ENCODE data around the gene MYO7A. TPM values are rescaled to one million over a fixed set of nuclear protein-coding genes. Genes with fewer than 3 reads are reported as not detected.

MYO7A gene
- total and polyA plus RNA-seq, 2 donors (not counting 3 experiments of a cell fraction or from before 2014, with no cell fraction given): 1.3 to 3.6 TPM

- dilution Hi-C loops (cut with MboI; ENCODE audit: extremely low pct_ligation_motif_present, low sequenced_read_pairs) (no loop called here), intact Hi-C loops (cut with micrococcal nuclease) (no loop called here)
- no peak overlapping the region for H3K27ac ChIP-seq (ENCODE audit: insufficient read depth, low read depth, low read length)
- H2AFZ ChIP-seq (ENCODE audit: low read depth, low read length): no peak overlapping the region
- no peak overlapping the region for H3K9ac ChIP-seq (replicated peaks; ENCODE audit: extremely low read depth, insufficient read depth, low read length)
- TF ChIP-seq JUN (IDR thresholded peaks at IDR 0.05; ENCODE audit: borderline replicate concordance, insufficient read depth, insufficient read length, low read depth): no peak
- TF ChIP-seq EZH2 (IDR thresholded peaks at IDR 0.05; ENCODE audit: borderline replicate concordance, low read depth, low read length, severe bottlenecking): no peak
- TF ChIP-seq MYC (IDR thresholded peaks at IDR 0.05; ENCODE audit: low read depth, low read length): no peak
- TF ChIP-seq FOS (IDR thresholded peaks at IDR 0.05; ENCODE audit: borderline replicate concordance, insufficient read depth, low read length): no peak
- TF ChIP-seq, protein P1, sequence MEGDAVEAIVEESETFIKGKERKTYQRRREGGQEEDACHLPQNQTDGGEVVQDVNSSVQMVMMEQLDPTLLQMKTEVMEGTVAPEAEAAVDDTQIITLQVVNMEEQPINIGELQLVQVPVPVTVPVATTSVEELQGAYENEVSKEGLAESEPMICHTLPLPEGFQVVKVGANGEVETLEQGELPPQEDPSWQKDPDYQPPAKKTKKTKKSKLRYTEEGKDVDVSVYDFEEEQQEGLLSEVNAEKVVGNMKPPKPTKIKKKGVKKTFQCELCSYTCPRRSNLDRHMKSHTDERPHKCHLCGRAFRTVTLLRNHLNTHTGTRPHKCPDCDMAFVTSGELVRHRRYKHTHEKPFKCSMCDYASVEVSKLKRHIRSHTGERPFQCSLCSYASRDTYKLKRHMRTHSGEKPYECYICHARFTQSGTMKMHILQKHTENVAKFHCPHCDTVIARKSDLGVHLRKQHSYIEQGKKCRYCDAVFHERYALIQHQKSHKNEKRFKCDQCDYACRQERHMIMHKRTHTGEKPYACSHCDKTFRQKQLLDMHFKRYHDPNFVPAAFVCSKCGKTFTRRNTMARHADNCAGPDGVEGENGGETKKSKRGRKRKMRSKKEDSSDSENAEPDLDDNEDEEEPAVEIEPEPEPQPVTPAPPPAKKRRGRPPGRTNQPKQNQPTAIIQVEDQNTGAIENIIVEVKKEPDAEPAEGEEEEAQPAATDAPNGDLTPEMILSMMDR (IDR thresholded peaks at IDR 0.05; ENCODE audit: extremely low read depth in 1 of 2, insufficient read depth in 1 of 2, low read depth in 1 of 2, low read length in 2 of 2): no peak
- TF ChIP-seq POLR2AphosphoS5 (IDR thresholded peaks at IDR 0.05; ENCODE audit: insufficient read depth, low read depth, low read length): no peak
- TF ChIP-seq, protein P2, sequence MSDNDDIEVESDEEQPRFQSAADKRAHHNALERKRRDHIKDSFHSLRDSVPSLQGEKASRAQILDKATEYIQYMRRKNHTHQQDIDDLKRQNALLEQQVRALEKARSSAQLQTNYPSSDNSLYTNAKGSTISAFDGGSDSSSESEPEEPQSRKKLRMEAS (IDR thresholded peaks at IDR 0.05; ENCODE audit: insufficient read depth, insufficient read length): no peak
- no peak for TF ChIP-seq POLR2A (IDR thresholded peaks at IDR 0.05; ENCODE audit: low read depth, low read length)
- no peak for TF ChIP-seq GATA2 (IDR thresholded peaks at IDR 0.05; ENCODE audit: insufficient read depth, insufficient read length, low read depth, low read length)
- FAIRE-seq: no peak
- no peaks in the 10 kb centered on the region for H4K20me1 ChIP-seq (replicated peaks; ENCODE audit: control insufficient read depth, extremely low read depth, insufficient read depth, low read length)
- no peaks in the 10 kb centered on the region for H3K9me3 ChIP-seq (replicated peaks; ENCODE audit: control insufficient read depth, insufficient read depth, low read length)
- H3K9me1 ChIP-seq (replicated peaks; ENCODE audit: control insufficient read depth, extremely low read depth, insufficient read depth, low read length): no peaks in the 10 kb centered on the region
- no peaks in the 10 kb centered on the region for H3K36me3 ChIP-seq (ENCODE audit: control insufficient read depth in 2 of 2, extremely low read depth in 1 of 2, insufficient read depth in 2 of 2, low read length in 2 of 2)
- H3K4me3 ChIP-seq (replicated peaks in 1 of 3; ENCODE audit: insufficient read depth in 1 of 3, low read depth in 1 of 3, low read length in 3 of 3): no peak overlapping the region
- no peak overlapping the region for H3K4me2 ChIP-seq (ENCODE audit: insufficient read depth, low read length)
- no TSS peak for BruUV-seq (replicated peaks)
- H3K27me3 ChIP-seq (ENCODE audit: control insufficient read depth in 2 of 2, insufficient read depth in 2 of 2, low read length in 2 of 2): no peaks in the 10 kb centered on the region
- ChIA-PET POLR2A (no interaction called here), CTCF (interaction anchor here (1.2 to 1.6 kb wide), 2 partner anchors 29 to 39 kb away, joined by 3 to 14 read pairs; no protein-coding TSS in a partner anchor)
- H3K4me1 ChIP-seq (ENCODE audit: control insufficient read depth, extremely low read depth, insufficient read depth, low read length): peaks cover 14% of the 10 kb centered on the region
- H3K79me2 ChIP-seq (ENCODE audit: control insufficient read depth, insufficient read depth, low read length): no peaks in the 10 kb centered on the region
- no peak for DNase-seq (ENCODE audit: low read depth, low spot score)
Measured at GRCh38 chr11:77086521-77087472, 41.2 kb upstream of the MYO7A start.

All from endothelial cell of umbilical vein (primary cell).